HG02981 (cell line): Measurements from ENCODE around the gene CAMK2A.
"Not testable (repeated sequence)": the region's sequence is repeated elsewhere in the genome, so short reads cannot be mapped to it uniquely, and the experiment has no call there.

Experiments
- ATAC-seq: cut with Tn5 transposase; IDR thresholded peaks from one replicate; pipeline ENCODE4 v1.9.1; 2021; ENCODE audit warnings: mild to moderate bottlenecking, moderate library complexity; ENCODE audit not compliant: unreplicated experiment

The CAMK2A gene

DNA sequence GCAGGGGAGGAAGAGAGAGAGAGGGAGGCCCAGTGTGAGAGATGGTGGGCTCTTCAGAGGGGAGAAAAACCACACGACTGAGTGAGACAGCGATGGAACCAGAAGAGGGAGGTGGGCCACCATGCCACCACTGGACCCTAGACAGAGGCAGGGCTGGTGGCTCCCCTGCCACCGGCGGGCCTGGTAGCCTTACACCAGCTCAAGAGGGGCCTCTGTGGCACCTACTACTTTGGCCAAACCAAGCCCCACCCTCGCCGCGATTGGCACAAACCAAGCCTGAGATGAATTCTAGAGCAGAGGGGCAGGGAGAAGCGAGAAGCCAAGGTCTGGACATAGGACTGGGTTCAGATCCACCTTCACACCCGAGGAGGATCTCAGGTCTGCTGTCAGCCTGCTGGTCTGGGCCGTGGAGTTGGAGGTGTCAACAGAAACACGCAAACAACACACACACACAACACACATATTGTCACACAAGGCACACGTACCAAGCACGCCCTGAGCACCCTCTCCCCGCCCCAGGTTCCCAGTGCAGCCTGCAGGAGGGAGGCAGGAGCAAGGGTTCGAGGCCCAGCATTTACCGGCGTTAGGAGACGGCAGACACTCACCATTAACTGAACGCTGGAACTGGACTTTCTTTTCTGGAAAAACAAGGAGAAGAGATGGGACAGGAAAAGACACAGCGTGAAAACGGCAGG is 50.3 kb downstream of the CAMK2A start:
- ATAC-seq, result no peak

- ATAC-seq, result no peak
Measured at GRCh38 chr5:150238646-150239045, 50.9 kb downstream of the CAMK2A start.

- ATAC-seq, result no peak
Measured at GRCh38 chr5:150236981-150237754, 52.4 kb downstream of the CAMK2A start.

GRCh38 chr5:150236313-150236712 is 53.3 kb downstream of the CAMK2A start:
- ATAC-seq, result no peak

- ATAC-seq, result no peak
Measured at GRCh38 chr5:150235500-150235854, 54.1 kb downstream of the CAMK2A start.

DNA sequence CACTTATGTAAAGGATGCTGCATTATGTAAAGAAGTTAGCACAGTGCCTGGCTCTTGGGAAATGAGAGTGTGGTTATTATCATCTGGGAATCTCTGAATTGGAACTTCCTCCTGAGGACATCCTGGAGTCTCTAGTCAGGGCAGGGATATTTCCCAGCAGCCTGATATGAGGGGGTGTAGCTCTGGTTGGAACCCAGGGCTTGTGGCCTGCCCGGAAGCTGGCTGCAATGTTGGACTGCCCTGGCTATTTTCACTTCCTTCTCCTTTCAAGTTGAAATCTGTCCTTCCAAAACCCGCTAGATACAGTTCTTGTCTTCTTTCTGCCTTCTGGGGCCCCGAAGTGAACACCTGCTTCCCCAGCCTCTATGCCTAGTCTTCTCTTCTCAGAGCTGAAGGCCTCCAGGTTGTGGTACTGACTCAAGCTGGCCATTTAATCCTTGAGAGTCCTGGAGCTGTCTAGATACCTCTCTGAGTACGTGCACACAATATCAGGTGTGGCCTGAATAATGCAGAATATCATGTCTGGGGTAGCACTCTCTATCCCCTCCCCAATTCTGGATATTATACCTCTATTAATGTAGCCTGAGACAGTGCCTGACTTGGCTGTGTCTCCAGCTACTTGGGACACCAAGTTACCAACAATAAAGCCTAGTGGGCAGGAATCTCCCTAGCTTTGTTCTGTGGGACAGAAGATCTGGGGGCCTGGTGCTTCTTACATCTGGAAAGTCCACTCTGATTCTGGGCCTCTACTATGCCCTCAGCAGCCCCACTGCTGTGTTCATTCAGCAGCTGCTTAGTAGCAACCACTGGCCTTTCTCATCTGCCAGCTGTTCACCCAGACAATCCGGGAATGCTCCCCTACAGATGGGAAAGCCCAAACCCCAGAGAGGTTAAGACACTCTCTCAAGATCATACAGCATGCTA is 54.7 kb downstream of the CAMK2A start:
- no peak for ATAC-seq

- not testable (repeated sequence) for ATAC-seq
Measured at GRCh38 chr5:150233706-150234105, 55.9 kb downstream of the CAMK2A start.

DNA sequence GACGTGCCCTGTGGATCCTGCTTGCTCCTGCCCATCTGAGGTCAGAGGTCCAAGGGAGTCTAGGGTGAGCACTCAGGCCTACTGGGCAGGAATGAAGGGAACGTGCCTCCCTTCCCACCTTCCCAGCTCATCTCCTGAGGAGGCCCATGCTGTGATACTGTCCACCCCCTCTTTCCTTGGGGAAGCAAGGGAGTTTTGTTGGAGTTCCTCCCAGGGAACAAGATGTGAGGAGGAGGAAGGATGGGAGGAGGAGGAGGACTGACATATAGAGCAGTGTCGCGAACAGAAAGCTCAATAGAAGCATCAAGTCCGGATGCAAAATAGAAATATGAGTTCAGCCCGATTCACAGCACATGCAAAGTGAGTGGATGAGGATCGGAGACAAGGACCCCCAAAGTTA is 58.7 kb downstream of the CAMK2A start:
- ATAC-seq, result no peak

GRCh38 chr5:150229571-150229970 is 60.0 kb downstream of the CAMK2A start:
- no peak for ATAC-seq

DNA sequence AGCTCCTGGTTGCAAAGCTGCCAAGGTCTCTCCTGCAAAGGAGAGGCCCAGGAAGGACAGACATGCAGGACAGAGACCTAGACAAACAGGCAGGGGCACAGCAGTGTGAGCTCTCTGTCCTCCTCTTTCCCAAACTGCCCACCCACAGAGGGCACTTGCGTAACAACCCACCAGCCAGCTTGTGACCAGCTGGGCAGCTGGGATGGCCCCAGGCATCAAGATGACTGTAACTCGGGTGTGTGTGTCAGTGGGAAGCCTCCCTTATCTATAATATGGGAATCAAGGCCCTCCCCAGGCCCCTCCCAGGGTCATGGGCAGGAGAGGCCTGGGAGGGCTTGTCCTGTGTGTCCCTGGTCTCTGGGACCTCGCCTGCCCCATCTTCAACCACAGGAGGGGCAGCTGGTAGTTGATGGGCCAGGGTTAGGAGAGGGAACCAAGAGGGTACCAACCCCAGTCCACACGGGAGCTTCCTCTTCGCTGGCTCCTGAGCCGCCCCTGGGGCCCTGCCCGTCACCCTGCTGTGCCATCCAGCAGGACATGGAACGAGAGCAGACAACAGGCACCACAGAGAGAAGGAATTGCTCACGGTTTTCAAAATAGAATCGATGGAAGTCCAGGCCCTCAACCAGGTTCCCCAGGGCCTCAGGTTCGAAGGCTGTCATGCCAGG is 61.8 kb downstream of the CAMK2A start:
- no peak for ATAC-seq

- no peak for ATAC-seq
Measured at GRCh38 chr5:150227036-150227435, 62.5 kb downstream of the CAMK2A start.

DNA sequence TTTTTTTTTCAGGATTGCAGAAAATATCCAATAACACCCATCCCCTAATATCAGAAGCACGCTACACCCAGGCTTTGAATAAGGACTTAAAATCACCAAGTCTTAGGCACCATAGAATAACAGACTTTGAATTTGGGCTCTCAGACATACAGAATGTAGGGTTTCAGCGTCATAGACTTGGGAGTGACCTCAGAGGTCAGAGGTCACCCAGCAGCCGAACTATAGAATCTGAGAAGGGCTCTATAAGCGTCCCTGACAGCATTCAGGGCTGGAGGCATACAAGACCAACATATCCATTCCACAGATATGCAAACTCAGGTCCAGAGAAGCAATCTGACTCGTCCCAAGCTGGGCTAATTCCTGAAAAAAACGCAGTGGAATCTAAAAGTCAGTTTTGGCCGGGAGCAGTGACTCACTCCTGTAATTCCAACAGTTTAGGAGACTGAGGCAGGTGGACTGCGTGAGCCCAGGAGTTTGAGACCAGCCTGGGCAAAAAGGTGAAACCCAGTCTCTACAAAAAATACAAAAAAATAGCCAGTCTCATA is 65.0 kb downstream of the CAMK2A start:
- ATAC-seq, result no peak

GRCh38 chr5:150223474-150223873 is 66.1 kb downstream of the CAMK2A start:
- ATAC-seq, result no peak

DNA sequence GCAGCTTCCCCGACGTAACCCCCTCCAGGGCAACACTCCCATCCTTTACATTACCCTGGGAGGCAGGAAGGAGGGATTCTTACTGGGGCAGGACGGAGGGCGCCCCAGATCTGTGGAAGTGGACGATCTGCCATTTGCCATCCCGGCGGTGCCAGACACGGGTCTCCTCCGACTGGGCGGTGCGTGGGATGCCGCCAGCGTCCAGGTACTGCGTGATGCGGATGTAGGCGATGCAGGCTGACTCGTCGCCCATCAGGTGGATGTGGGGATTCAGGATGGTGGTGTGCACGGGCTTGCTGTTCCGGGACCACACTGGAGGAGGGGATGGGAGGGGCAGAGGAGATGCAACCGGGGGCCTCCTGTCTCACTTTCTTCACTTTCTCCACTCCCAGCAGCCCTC is 66.7 kb downstream of the CAMK2A start:
- ATAC-seq, result no peak

DNA sequence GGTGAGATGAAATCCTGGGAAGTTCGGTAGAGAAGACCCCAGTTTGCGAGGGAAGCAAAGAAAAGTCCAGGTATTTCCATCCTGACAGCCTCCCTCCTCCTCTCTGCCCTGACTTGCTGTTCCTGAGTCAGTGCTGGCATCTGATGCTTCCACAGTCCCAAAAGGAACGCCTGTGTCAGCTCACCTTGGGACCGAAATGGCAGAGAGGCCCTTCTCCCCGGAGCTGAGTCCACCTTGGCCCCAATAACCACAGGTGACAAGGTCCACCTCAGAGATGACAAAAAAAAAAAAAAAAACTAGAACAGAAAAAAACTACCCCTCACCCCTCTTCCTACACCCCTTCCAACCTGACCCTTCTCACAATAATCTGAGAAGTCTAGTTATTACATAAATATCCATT is 68.1 kb downstream of the CAMK2A start:
- no peak for ATAC-seq

DNA sequence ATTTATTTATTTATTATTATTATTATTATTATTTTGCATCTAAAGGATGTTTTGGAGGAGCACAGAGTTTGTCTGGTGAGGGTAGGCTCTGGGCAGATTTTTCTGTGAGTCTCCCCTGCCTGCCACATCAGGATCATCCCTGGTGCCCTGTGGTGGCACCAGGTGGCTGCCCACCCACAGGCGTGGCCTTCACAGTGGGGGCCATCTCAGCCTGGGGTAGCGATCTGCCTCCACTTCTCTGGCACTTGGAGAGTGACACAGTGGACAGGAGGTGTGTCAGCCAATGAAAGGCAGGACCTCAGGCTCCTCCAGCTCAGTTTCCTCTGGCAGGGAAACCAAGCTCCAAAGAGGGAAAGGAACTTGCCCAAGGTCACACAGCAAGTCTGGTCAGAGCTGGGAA is 69.7 kb downstream of the CAMK2A start:
- no peak for ATAC-seq

GRCh38 chr5:150219142-150219541 is 70.4 kb downstream of the CAMK2A start:
- ATAC-seq, result no peak

GRCh38 chr5:150218693-150219035 is 70.9 kb downstream of the CAMK2A start:
- ATAC-seq, result no peak

DNA sequence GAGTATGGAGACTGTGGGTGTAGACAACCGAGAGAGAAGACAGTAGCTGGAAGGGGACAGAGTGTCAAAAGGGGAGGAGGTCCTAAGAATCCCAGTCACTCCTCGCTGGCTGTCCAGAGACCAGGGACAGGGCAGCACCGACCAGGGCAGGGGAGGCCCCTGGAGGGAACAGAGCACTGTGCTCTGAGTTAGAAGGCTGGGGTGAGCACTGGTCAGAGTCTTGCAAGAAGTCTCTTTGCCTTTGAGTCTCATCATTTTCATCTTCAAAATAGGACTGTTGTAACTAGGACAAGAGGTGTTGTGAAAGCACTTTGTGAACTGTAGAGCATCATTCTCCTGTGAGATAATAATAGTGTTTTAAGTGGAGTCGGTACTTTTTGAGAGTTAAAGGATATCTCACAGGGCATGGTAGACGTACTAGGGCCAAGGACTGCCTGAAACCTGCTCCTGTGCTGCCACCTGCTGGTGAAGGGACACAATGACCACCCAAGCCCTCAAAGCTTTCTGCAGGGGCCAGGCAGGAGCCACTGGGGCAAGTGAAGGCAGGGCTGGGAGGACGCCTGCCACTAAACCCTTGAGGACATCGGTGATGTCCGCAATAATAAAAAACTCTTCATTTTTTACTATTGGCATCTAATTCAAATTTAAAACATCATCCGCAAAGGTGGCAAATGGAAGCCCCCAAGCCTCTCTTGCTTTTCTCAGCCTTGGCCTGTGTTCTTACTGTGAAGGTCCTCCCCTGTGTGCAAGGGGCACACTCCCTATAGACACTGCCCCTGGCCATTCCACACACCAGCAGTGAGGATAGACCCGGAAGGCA is 71.5 kb downstream of the CAMK2A start:
- ATAC-seq, result peak; percentile 81

- ATAC-seq, result no peak
Measured at GRCh38 chr5:150217038-150217437, 72.5 kb downstream of the CAMK2A start.
